Stimulated activated CD8-positive, alpha-beta memory T cell treated with anti-CD3 and anti-CD28 coated beads, Interleukin-7, amount 100 ng/mL, for 24 hours (primary cell): ENCODE measurements around the gene USF2.

Experiments used
- DNase-seq: peaks from one replicate; pipeline ENCODE4 v3.0.0-alpha.2; 2020; ENCODE audit warnings: low read depth

Gene USF2

DNA sequence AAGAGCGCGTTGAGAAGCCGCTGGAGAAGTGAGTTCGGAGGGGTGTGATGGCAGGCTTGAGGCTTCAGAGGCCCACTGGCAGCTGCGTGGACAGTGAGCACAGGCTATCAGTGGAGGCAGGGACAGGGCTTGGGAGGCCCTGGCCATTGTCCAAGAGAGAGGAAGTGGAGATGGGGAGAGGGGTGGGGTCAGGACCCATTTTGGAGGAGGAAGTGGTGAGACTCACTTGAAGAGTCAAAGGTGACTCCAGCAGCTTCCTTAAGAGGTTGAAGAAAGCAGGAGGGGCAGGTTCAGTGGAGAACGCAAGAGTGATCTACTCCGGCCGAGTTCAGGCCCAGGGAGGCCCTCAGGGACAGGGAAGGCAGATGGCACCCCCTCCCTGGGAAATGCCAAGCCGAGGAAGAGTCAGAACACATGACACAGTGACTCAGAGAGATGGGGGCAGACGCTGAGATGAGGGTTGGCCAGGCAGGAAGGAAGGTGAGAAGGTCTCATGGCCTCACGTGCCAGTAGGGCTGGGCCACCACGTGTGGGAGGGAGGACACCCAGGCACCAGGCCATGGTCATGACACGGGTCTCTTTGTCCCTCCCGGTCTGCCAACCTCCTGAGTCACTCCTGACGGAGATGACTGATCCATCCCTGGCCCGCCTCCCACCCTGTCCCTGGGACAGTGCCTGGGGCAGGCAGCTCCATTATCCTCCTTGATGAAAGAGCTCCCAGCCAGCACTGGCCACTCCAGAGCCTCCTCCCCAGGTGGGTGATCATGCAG, 50.1 kb downstream of the USF2 start:
- DNase-seq: no peak

DNA sequence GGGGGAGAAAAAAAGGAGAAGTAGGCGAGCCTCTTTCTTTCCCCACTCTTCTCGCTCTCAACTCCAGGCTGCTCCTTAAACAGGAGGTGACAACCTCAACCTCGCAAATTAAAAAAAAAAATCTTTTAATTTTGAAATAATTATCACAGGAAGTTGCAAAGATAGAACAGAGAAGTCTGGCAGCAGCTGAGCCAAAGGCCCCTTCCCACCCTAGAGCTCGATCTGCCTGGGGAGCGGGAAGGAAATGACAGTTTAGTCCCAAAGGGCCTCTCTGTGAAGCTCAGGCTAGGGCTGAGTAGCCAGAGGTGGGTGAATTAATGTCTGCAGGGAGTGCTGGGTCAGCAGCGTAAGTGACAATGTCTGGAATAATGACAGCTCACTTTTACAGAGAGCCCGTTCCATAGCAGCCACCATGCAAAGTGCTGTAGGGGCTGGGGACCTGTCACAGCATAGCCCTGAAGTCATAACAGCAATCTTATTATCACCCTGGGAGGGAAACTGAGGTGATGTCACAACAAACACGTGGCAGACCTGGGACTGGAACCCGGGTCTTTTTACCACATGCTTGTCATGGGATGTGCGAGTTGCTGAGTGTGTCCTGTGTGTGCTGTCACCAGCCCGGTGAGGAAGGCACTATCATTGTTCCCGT, 51.4 kb downstream of the USF2 start:
- no peak for DNase-seq

DNA sequence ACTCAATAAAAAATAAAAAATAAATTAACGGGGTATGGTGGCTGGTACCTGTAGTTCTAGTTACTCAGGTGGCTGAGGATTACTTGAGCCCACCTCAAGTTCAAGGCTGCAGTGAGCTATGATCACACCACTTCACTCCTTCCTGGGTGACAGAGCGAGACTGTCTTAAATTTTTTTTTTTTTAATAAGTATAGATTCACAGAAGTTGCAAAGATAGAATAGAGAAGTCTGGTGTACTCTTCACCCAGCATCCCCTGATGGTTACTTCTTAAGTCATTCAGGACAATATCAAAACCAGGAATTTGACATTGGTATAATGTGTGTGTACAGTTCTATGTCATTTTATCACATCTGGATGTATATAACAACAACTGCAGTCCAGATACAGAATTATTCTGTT, 52.5 kb downstream of the USF2 start:
- no peak for DNase-seq

DNA sequence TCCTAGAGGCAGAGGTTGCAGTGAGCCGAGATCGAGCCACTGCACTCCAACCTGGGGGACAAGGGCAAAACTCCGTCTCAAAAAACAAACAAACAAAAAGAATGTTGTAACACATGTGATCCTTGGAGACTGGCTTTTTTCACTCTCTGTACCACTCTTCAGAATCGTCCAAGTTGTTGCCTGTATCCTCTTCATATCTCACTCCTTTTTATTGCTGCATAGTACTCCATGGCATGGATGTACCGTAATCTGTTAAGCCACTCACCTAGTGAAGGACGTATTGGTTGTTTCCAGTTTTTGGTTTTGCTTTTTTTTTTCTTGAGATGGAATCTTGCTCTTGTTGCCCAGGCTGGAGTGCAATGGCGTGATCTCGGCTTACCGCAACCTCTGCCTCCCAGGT, 53.3 kb downstream of the USF2 start:
- no peak for DNase-seq

DNA sequence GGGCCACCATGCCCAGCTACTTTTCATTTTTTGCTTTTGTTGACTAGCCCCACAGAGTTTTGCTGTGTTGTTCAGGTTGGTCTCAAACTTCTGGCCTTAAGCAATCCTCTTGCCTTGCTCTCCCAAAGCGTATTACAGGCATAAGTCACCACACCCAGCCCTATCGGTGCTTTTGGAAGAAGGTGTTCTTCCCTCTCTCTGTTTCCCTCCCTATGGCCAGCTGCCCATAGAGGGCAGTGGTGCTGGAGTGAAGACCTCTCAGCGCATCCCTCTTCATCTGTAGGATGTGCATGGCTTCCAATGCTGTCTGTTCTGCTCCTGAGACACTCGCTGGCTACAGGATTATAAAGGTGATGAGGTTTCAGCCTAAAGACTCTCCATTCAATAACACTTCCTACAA, 58.9 kb downstream of the USF2 start:
- no peak for DNase-seq

DNA sequence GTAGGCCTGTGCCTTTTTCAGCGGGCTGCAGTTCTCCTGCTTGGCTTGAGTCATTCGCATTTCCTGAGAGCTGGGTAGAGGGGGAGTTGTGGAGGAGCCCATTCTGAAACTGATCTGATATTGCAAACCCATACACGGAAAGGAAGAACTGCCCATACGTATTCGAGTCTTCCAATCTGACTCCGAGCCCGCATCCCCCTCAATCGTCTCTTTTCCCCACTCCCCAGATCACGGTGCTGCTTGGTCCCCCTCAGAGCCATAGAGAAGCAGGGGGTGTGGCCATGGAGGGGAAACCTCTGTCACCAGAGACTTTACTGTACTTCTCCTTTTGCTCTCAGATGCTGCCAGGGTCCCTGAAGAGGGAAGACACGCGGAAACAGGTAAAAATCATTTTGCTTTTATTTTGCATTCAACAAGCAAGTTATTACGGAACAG, 60.1 kb downstream of the USF2 start, which contains the start of gene CD22:
Gene CD22, plus strand, starts transcription at position 337 of the 435 bp plus-strand sequence. CDS start 2,854 bp downstream, outside the sequence.
- DNase-seq: no peak

DNA sequence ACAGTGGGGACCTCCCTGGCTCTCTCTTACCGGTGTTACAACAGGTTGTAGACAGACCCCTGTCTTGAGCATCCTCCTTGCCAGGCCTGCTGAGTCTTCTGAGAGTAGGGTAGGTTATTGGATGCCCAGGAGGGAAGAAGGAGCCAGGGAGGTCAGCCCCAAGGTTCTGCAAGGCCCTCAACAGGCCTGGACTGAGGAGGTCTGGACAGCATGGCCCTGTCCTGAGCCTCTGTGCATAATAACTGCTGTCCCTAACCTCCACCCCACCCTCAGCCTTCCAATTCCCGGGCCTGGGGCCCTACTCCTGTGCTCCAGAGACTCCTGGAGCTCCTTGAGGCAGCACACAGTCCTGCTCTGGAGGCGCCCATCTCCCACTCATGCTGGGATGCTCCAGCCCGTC, 60.6 kb downstream of the USF2 start:
- DNase-seq: no peak
